DOHH2 (cell line): ENCODE data around the gene OR13J1.

Experiments used
- EZH2phosphoT487 ChIP-seq: fragments of 200-600 bp; sonication (generic); IDR thresholded peaks from 2 replicates; pipeline ENCODE4 v1.6.1; 2017; ENCODE audit warnings: borderline replicate concordance, mild to moderate bottlenecking, antibody characterized with exemption, low read length, moderate library complexity, mixed read lengths
- TF ChIP-seq, protein P1 (sequence below): fragments of 200-600 bp; sonication (generic); IDR thresholded peaks from one replicate; pipeline ENCODE4 v1.5.1; 2014; ENCODE audit warnings: antibody characterized with exemption, mild to moderate bottlenecking, low read depth, low read length; ENCODE audit not compliant: poor library complexity, severe bottlenecking

DNA sequence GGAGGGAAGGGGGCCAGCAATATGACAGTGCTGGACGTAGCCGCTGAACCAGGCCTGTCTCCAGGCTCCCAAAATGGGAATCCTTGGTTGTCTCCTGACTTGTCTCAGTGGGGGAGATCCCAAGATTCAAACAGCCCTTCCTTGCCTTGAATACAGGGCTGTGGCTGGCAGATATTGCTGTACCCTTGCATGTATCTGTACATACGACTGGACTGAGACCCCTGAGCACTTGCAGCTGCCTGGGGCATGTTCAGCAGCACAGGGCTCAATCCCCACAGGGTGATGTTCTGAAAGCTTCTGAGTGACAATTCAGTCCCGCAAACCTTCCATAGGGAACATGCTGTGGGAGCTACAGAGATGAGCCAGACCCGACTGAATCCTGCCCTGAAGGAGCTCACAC lies 13.3 kb downstream of the OR13J1 start:
- TF ChIP-seq, protein P1, sequence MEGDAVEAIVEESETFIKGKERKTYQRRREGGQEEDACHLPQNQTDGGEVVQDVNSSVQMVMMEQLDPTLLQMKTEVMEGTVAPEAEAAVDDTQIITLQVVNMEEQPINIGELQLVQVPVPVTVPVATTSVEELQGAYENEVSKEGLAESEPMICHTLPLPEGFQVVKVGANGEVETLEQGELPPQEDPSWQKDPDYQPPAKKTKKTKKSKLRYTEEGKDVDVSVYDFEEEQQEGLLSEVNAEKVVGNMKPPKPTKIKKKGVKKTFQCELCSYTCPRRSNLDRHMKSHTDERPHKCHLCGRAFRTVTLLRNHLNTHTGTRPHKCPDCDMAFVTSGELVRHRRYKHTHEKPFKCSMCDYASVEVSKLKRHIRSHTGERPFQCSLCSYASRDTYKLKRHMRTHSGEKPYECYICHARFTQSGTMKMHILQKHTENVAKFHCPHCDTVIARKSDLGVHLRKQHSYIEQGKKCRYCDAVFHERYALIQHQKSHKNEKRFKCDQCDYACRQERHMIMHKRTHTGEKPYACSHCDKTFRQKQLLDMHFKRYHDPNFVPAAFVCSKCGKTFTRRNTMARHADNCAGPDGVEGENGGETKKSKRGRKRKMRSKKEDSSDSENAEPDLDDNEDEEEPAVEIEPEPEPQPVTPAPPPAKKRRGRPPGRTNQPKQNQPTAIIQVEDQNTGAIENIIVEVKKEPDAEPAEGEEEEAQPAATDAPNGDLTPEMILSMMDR = no peak
- no peak for TF ChIP-seq EZH2phosphoT487
